ENCODE measurements around the gene SCUBE1. TPM values are rescaled to one million over a fixed set of nuclear protein-coding genes. Genes with fewer than 3 reads are reported as not detected.

The SCUBE1 gene
- total RNA-seq, 1 donor from 2014 or later: 16.6 TPM

GRCh38 chr22:43167001-43167589 is 176.1 kb downstream of the SCUBE1 start:
- no peak overlapping the region for H3K4me3 ChIP-seq
- H3K27me3 ChIP-seq (ENCODE audit: low read depth): no peaks in the 10 kb centered on the region
- ATAC-seq (no peak), DNase-seq (no peak)
- H3K4me1 ChIP-seq: peaks cover 20% of the 10 kb centered on the region
- no peak overlapping the region for H3K27ac ChIP-seq
- intact Hi-C loops (cut with DNase I): no loop called here
- no peak for TF ChIP-seq CTCF (IDR thresholded peaks at IDR 0.05)
- no peaks in the 10 kb centered on the region for H3K9me3 ChIP-seq
- H3K36me3 ChIP-seq: peaks cover 58% of the 10 kb centered on the region

GRCh38 chr22:43166132-43166930 is 176.8 kb downstream of the SCUBE1 start:
- Histone ChIP-seq H3K9me3 (no peaks in the 10 kb centered on the region), H3K4me3 (no peak overlapping the region), H3K27ac (no peak overlapping the region), H3K36me3 (peaks cover 58% of the 10 kb centered on the region), H3K27me3 (ENCODE audit: low read depth) (no peaks in the 10 kb centered on the region), H3K4me1 (peaks cover 20% of the 10 kb centered on the region)
- no peak for TF ChIP-seq CTCF (IDR thresholded peaks at IDR 0.05)
- ATAC-seq: no peak
- DNase-seq: no peak
- intact Hi-C loops (cut with DNase I): no loop called here

- no peak overlapping the region for H3K27ac ChIP-seq
These were observed 178.5 kb downstream of the SCUBE1 start for GRCh38 chr22:43164636-43165035.

GRCh38 chr22:43163241-43163795 is 179.9 kb downstream of the SCUBE1 start:
- no peak overlapping the region for H3K4me3 ChIP-seq
- peaks cover 45% of the 10 kb centered on the region for H3K36me3 ChIP-seq
- DNase-seq (no peak), ATAC-seq (no peak)
- intact Hi-C loops (cut with DNase I): no loop called here
- H3K27ac ChIP-seq: no peak overlapping the region
- H3K27me3 ChIP-seq (ENCODE audit: low read depth): no peaks in the 10 kb centered on the region
- no peaks in the 10 kb centered on the region for H3K9me3 ChIP-seq
- H3K4me1 ChIP-seq: peaks cover 26% of the 10 kb centered on the region
- TF ChIP-seq CTCF (IDR thresholded peaks at IDR 0.05): no peak

More at GRCh38 chr22:43164636-43165035, 178.5 kb downstream of the SCUBE1 start:
- no peak for DNase-seq
- no peak for ATAC-seq
- H3K4me1 ChIP-seq: peaks cover 24% of the 10 kb centered on the region
- H3K4me3 ChIP-seq: no peak overlapping the region
- no peaks in the 10 kb centered on the region for H3K9me3 ChIP-seq
- peaks cover 50% of the 10 kb centered on the region for H3K36me3 ChIP-seq
- intact Hi-C loops (cut with DNase I): no loop called here
- no peaks in the 10 kb centered on the region for H3K27me3 ChIP-seq (ENCODE audit: low read depth)
- no peak for TF ChIP-seq CTCF (IDR thresholded peaks at IDR 0.05)

GRCh38 chr22:43162412-43163150 is 180.6 kb downstream of the SCUBE1 start:
- Histone ChIP-seq H3K4me1 (peaks cover 26% of the 10 kb centered on the region), H3K27me3 (ENCODE audit: low read depth) (no peaks in the 10 kb centered on the region), H3K36me3 (peaks cover 38% of the 10 kb centered on the region), H3K4me3 (no peak overlapping the region), H3K27ac (no peak overlapping the region), H3K9me3 (no peaks in the 10 kb centered on the region)
- ATAC-seq (no peak), DNase-seq (no peak)
- no peak for TF ChIP-seq CTCF (IDR thresholded peaks at IDR 0.05)
- intact Hi-C loops (cut with DNase I): no loop called here
